WTC11 (cell line): ENCODE results near the gene UIMC1. TPM values are rescaled to one million over a fixed set of nuclear protein-coding genes. Genes with fewer than 3 reads are reported as not detected.

ENCODE experiments used
- ATAC-seq: fragments of 200-7000 bp; cut with Tn5 transposase; 2 replicates; pipeline ENCODE4 v1.10.0; 2021; ENCODE audit warnings: mild to moderate bottlenecking, moderate library complexity
- CTCF ChIA-PET: fragments of 300-600 bp; sonication (Branson Sonifier 250); formaldehyde crosslinking; loops from one replicate; lab custom pipeline; 2021; ENCODE audit warnings: antibody characterized with exemption; lab: Charles Lee
- POLR2A ChIA-PET: fragments of 350-600 bp; sonication (Branson Sonifier 250); formaldehyde crosslinking; loops from one replicate; lab custom pipeline; 2021; ENCODE audit warnings: antibody characterized with exemption; lab: Charles Lee
- DNase-seq: peaks from one replicate; pipeline ENCODE4 v3.0.0; 2021; ENCODE audit warnings: low spot score
- H3K27ac Mint-ChIP-seq: 2 replicates; pipeline ENCODE4 v1.8.0; 2021; ENCODE audit warnings: mixed read lengths
- H3K27me3 Mint-ChIP-seq: 2 replicates; pipeline ENCODE4 v1.8.0; 2021; ENCODE audit warnings: low read depth, mild to moderate bottlenecking, moderate library complexity, mixed read lengths
- H3K36me3 Mint-ChIP-seq: 2 replicates; pipeline ENCODE4 v1.8.0; 2021; ENCODE audit warnings: mixed read lengths
- H3K4me1 Mint-ChIP-seq: 2 replicates; pipeline ENCODE4 v1.8.0; 2022; ENCODE audit warnings: mixed read lengths
- H3K4me3 Mint-ChIP-seq: 2 replicates; pipeline ENCODE4 v1.8.0; 2021; ENCODE audit warnings: mild to moderate bottlenecking, moderate library complexity, mixed read lengths
- H3K9me3 Mint-ChIP-seq: 2 replicates; pipeline ENCODE4 v1.8.0; 2021; ENCODE audit warnings: mixed read lengths
- CBFB ChIP-seq: sonication (generic); formaldehyde crosslinking; IDR thresholded peaks from 2 replicates; pipeline ENCODE4 v1.8.1; 2022; ENCODE audit warnings: mild to moderate bottlenecking, low read depth, missing genetic modification reagents
- FOXJ3 ChIP-seq: sonication (generic); formaldehyde crosslinking; IDR thresholded peaks from 2 replicates; pipeline ENCODE4 v1.9.0; 2021; ENCODE audit warnings: missing genetic modification reagents, mild to moderate bottlenecking, borderline replicate concordance
- FOXK1 ChIP-seq: sonication (generic); formaldehyde crosslinking; IDR thresholded peaks from 2 replicates; pipeline ENCODE4 v1.8.0; 2022; ENCODE audit warnings: mild to moderate bottlenecking, moderate library complexity, missing genetic modification reagents
- HMGXB4 ChIP-seq: sonication (generic); formaldehyde crosslinking; IDR thresholded peaks from 2 replicates; pipeline ENCODE4 v1.8.1; 2023; ENCODE audit warnings: mild to moderate bottlenecking, moderate library complexity, missing genetic modification reagents
- MYBL2 ChIP-seq: sonication (generic); formaldehyde crosslinking; IDR thresholded peaks from 2 replicates; pipeline ENCODE4 v1.8.1; 2023; ENCODE audit warnings: mild to moderate bottlenecking, moderate library complexity, missing genetic modification reagents
- SMAD3 ChIP-seq: sonication (generic); formaldehyde crosslinking; IDR thresholded peaks from 2 replicates; pipeline ENCODE4 v1.8.0; 2022; ENCODE audit warnings: missing genetic modification reagents, mild to moderate bottlenecking, borderline replicate concordance
- SMAD4 ChIP-seq: sonication (generic); formaldehyde crosslinking; IDR thresholded peaks from 2 replicates; pipeline ENCODE4 v1.8.0; 2022; ENCODE audit warnings: mild to moderate bottlenecking, missing genetic modification reagents
- TEAD1 ChIP-seq: sonication (generic); formaldehyde crosslinking; IDR thresholded peaks from 2 replicates; pipeline ENCODE4 v1.8.0; 2022; ENCODE audit warnings: mild to moderate bottlenecking, missing genetic modification reagents
- ZNF263 ChIP-seq: sonication (generic); formaldehyde crosslinking; IDR thresholded peaks from 2 replicates; pipeline ENCODE4 v1.8.1; 2022; ENCODE audit warnings: low read depth, mild to moderate bottlenecking, moderate library complexity, missing genetic modification reagents
- ZNF532 ChIP-seq: fragments of 250-450 bp; sonication (Bioruptor Pico); IDR thresholded peaks from 2 replicates; pipeline ENCODE4 v1.9.0; 2021; ENCODE audit warnings: mild to moderate bottlenecking, borderline replicate concordance
- total RNA-seq: library from RNA; stranded (reverse); gene quantifications from 3 replicates; pipeline ENCODE4 v1.2.3, GENCODE V29; 2021
- TF ChIP-seq, protein P1 (sequence below): fragments of 250-450 bp; sonication (Bioruptor Pico); IDR thresholded peaks from 2 replicates; pipeline ENCODE4 v1.9.0; 2021; ENCODE audit warnings: moderate library complexity, mild to moderate bottlenecking, inconsistent platforms, borderline replicate concordance
- TF ChIP-seq, protein P2 (sequence below): sonication (generic); formaldehyde crosslinking; IDR thresholded peaks from 2 replicates; pipeline ENCODE4 v1.8.0; 2023; ENCODE audit warnings: missing genetic modification reagents
- TF ChIP-seq, protein P3 (sequence below): sonication (generic); formaldehyde crosslinking; IDR thresholded peaks from 2 replicates; pipeline ENCODE4 v1.8.0; 2022; ENCODE audit warnings: mild to moderate bottlenecking, missing genetic modification reagents
- TF ChIP-seq, protein P4 (sequence below): fragments of 200-600 bp; IDR thresholded peaks from 2 replicates; pipeline ENCODE4 v1.8.0; 2022; ENCODE audit warnings: antibody characterized with exemption
- TF ChIP-seq, protein P5 (sequence below): sonication (generic); formaldehyde crosslinking; IDR thresholded peaks from 2 replicates; pipeline ENCODE4 v1.8.1; 2023; ENCODE audit warnings: mild to moderate bottlenecking, missing genetic modification reagents
- TF ChIP-seq, protein P6 (sequence below): sonication (generic); formaldehyde crosslinking; IDR thresholded peaks from 2 replicates; pipeline ENCODE4 v1.8.1; 2023; ENCODE audit warnings: mild to moderate bottlenecking, missing genetic modification reagents, borderline replicate concordance

Gene UIMC1
- total RNA-seq, 1 experiment from 2014 or later = 48.0 TPM

GRCh38 chr5:176887252-176887849 lies 119.2 kb downstream of the UIMC1 start:
- TF ChIP-seq, protein P1, sequence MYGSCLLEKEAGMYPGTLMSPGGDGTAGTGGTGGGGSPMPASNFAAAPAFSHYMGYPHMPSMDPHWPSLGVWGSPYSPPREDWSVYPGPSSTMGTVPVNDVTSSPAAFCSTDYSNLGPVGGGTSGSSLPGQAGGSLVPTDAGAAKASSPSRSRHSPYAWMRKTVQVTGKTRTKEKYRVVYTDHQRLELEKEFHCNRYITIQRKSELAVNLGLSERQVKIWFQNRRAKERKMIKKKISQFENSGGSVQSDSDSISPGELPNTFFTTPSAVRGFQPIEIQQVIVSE (CRISPR knock-in tag) = no peak
- TF ChIP-seq, protein P2, sequence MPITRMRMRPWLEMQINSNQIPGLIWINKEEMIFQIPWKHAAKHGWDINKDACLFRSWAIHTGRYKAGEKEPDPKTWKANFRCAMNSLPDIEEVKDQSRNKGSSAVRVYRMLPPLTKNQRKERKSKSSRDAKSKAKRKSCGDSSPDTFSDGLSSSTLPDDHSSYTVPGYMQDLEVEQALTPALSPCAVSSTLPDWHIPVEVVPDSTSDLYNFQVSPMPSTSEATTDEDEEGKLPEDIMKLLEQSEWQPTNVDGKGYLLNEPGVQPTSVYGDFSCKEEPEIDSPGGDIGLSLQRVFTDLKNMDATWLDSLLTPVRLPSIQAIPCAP (CRISPR knock-in tag) = no peak
- TF ChIP-seq MYBL2 (no peak), SMAD4 (CRISPR knock-in tag) (no peak), HMGXB4 (no peak)
- TF ChIP-seq, protein P3, sequence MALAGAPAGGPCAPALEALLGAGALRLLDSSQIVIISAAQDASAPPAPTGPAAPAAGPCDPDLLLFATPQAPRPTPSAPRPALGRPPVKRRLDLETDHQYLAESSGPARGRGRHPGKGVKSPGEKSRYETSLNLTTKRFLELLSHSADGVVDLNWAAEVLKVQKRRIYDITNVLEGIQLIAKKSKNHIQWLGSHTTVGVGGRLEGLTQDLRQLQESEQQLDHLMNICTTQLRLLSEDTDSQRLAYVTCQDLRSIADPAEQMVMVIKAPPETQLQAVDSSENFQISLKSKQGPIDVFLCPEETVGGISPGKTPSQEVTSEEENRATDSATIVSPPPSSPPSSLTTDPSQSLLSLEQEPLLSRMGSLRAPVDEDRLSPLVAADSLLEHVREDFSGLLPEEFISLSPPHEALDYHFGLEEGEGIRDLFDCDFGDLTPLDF (CRISPR knock-in tag) = no peak
- TF ChIP-seq, protein P4, sequence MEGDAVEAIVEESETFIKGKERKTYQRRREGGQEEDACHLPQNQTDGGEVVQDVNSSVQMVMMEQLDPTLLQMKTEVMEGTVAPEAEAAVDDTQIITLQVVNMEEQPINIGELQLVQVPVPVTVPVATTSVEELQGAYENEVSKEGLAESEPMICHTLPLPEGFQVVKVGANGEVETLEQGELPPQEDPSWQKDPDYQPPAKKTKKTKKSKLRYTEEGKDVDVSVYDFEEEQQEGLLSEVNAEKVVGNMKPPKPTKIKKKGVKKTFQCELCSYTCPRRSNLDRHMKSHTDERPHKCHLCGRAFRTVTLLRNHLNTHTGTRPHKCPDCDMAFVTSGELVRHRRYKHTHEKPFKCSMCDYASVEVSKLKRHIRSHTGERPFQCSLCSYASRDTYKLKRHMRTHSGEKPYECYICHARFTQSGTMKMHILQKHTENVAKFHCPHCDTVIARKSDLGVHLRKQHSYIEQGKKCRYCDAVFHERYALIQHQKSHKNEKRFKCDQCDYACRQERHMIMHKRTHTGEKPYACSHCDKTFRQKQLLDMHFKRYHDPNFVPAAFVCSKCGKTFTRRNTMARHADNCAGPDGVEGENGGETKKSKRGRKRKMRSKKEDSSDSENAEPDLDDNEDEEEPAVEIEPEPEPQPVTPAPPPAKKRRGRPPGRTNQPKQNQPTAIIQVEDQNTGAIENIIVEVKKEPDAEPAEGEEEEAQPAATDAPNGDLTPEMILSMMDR = no peak
- H3K36me3 Mint-ChIP-seq = no peaks in the 10 kb centered on the region
- DNase-seq = peak; percentile 34
- POLR2A ChIA-PET = no interaction called here
- no peaks in the 10 kb centered on the region for H3K9me3 Mint-ChIP-seq
- peak; percentile 74 for ATAC-seq
- no peaks in the 10 kb centered on the region for H3K4me1 Mint-ChIP-seq
- CTCF ChIA-PET = interaction anchor here (1.8 kb wide), 1 partner anchor 227 kb away, joined by 8 read pairs; no protein-coding TSS in a partner anchor
- H3K27ac Mint-ChIP-seq = no peak overlapping the region
- H3K4me3 Mint-ChIP-seq = no peak overlapping the region
- H3K27me3 Mint-ChIP-seq = no peaks in the 10 kb centered on the region; the same call in 1 of the 2 replicates

GRCh38 chr5:176886336-176887251 lies 120.0 kb downstream of the UIMC1 start:
- ChIA-PET CTCF (interaction anchor here (1.8 kb wide), 1 partner anchor 226 kb away, joined by 8 read pairs; no protein-coding TSS in a partner anchor), POLR2A (no interaction called here)
- ATAC-seq = no peak
- Mint-ChIP-seq H3K36me3 (no peaks in the 10 kb centered on the region), H3K27ac (no peak overlapping the region), H3K27me3 (no peaks in the 10 kb centered on the region; the same call in 1 of the 2 replicates), H3K4me1 (no peaks in the 10 kb centered on the region), H3K9me3 (no peaks in the 10 kb centered on the region), H3K4me3 (no peak overlapping the region)
- no peak for DNase-seq
- TF ChIP-seq ZNF263 (no peak), FOXK1 (CRISPR knock-in tag) (no peak), TEAD1 (CRISPR knock-in tag) (no peak), CBFB (CRISPR knock-in tag) (no peak), FOXJ3 (CRISPR knock-in tag) (no peak), ZNF532 (CRISPR knock-in tag) (no peak), SMAD3 (CRISPR knock-in tag) (no peak)
- TF ChIP-seq, protein P5, sequence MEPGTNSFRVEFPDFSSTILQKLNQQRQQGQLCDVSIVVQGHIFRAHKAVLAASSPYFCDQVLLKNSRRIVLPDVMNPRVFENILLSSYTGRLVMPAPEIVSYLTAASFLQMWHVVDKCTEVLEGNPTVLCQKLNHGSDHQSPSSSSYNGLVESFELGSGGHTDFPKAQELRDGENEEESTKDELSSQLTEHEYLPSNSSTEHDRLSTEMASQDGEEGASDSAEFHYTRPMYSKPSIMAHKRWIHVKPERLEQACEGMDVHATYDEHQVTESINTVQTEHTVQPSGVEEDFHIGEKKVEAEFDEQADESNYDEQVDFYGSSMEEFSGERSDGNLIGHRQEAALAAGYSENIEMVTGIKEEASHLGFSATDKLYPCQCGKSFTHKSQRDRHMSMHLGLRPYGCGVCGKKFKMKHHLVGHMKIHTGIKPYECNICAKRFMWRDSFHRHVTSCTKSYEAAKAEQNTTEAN (CRISPR knock-in tag) = no peak
- TF ChIP-seq, protein P6, sequence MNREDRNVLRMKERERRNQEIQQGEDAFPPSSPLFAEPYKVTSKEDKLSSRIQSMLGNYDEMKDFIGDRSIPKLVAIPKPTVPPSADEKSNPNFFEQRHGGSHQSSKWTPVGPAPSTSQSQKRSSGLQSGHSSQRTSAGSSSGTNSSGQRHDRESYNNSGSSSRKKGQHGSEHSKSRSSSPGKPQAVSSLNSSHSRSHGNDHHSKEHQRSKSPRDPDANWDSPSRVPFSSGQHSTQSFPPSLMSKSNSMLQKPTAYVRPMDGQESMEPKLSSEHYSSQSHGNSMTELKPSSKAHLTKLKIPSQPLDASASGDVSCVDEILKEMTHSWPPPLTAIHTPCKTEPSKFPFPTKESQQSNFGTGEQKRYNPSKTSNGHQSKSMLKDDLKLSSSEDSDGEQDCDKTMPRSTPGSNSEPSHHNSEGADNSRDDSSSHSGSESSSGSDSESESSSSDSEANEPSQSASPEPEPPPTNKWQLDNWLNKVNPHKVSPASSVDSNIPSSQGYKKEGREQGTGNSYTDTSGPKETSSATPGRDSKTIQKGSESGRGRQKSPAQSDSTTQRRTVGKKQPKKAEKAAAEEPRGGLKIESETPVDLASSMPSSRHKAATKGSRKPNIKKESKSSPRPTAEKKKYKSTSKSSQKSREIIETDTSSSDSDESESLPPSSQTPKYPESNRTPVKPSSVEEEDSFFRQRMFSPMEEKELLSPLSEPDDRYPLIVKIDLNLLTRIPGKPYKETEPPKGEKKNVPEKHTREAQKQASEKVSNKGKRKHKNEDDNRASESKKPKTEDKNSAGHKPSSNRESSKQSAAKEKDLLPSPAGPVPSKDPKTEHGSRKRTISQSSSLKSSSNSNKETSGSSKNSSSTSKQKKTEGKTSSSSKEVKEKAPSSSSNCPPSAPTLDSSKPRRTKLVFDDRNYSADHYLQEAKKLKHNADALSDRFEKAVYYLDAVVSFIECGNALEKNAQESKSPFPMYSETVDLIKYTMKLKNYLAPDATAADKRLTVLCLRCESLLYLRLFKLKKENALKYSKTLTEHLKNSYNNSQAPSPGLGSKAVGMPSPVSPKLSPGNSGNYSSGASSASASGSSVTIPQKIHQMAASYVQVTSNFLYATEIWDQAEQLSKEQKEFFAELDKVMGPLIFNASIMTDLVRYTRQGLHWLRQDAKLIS (CRISPR knock-in tag) = no peak
